GM11168 (cell line): ENCODE measurements around the gene CHMP1A.
"Not testable (repeated sequence)": the region's sequence is repeated elsewhere in the genome, so short reads cannot be mapped to it uniquely, and the experiment has no call there.

Experiments
- in situ Hi-C: fragments of 300-500 bp; cut with MboI; formaldehyde crosslinking; loops from one replicate; pipeline ENCODE4 v1.12.0; 2022; ENCODE audit warnings: low sequenced_read_pairs; ENCODE audit not compliant: unreplicated experiment

Gene CHMP1A

DNA sequence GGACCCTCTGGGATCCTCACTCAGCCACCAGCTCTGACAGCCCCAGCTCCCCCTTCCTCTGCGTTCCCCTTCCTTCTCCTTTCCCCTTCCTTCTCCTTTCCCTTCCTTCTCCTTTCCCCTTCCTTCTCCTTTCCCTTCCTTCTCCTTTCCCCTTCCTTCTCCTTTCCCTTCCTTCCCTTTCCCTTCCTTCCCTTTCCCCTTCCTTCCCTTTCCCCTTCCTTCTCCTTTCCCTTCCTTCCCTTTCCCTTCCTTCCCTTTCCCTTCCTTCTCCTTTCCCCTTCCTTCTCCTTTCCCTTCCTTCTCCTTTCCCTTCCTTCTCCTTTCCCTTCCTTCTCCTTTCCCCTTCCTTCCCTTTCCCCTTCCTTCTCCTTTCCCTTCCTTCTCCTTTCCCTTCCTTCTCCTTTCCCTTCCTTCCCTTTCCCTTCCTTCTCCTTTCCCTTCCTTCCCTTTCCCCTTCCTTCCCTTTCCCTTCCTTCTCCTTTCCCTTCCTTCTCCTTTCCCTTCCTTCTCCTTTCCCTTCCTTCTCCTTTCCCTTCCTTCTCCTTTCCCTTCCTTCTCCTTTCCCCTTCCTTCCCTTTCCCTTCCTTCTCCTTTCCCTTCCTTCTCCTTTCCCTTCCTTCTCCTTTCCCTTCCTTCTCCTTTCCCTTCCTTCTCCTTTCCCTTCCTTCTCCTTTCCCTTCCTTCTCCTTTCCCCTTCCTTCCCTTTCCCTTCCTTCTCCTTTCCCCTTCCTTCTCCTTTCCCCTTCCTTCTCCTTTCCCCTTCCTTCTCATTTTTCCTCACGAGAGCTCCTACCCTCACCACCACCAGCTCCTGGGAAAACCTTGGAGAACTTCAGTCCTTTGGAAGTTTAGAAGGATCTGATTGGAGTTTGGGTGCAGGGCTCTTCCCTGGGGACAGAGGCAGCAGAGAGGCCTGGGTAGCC is 22.8 kb downstream of the CHMP1A start:
- in situ Hi-C loops: not testable (repeated sequence)

DNA sequence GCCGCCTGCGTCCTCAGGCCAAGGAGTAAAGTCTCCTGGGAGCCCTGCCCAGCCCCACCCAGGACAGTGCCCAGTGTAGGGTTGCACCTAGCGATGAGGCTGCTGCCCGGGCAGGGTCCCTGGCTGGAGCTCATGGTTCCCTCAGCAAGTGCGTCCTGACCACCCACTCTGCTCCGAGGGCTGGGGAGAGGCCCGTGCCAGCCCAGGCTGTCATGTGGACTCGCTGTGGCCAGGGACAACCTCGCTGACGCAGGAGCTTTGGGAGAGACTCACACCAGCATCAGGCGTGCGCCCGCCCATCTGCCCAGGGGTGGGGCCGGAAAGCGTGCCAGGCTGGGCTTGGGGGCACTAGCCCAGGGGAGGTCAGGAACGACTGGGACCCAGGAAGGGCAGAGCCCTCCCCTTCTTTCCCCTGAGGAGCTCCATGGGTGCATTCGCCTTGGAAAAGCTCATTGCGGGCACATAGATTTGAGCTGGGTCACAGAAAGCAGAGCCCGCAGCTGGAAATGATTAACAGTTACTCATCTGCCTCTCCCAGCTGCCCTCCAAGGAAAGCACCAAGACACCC is 24.4 kb downstream of the CHMP1A start:
- in situ Hi-C loops: no loop called here

DNA sequence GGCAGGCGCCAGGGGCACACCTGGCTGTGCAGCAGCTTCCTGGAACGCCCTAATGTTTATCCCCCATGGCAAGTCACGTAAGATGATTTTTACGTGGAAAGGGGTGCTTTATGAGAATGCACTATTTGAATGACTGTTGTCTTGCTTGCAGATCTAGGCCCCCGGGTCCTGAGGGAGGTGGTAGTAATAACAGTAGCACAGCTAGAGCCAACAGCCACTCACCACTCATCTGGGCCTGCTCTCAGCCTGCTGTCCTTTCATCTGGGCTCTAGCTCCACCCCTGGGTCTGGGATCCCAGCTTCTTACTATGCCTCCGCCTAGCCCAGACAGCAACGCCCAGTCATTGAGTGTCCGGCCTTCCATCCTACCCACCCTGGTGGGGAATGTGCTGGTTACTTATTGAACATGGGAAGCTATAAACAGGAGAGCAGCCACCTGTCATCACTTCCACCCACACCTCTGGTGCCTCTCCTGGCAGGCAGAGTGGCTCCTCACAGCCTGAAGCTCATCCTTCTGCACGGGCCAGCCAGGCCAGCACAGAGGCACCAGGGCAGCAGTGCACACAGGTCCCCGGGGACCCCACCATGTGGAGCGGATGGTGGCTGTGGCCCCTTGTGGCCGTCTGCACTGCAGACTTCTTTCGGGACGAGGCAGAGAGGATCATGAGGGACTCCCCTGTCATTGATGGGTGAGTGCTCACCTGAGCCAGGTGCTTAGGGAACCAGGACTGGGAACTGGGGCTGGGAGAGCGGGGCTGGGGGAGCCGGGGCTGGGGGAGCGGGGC is 27.5 kb downstream of the CHMP1A start:
- in situ Hi-C loops: no loop called here

DNA sequence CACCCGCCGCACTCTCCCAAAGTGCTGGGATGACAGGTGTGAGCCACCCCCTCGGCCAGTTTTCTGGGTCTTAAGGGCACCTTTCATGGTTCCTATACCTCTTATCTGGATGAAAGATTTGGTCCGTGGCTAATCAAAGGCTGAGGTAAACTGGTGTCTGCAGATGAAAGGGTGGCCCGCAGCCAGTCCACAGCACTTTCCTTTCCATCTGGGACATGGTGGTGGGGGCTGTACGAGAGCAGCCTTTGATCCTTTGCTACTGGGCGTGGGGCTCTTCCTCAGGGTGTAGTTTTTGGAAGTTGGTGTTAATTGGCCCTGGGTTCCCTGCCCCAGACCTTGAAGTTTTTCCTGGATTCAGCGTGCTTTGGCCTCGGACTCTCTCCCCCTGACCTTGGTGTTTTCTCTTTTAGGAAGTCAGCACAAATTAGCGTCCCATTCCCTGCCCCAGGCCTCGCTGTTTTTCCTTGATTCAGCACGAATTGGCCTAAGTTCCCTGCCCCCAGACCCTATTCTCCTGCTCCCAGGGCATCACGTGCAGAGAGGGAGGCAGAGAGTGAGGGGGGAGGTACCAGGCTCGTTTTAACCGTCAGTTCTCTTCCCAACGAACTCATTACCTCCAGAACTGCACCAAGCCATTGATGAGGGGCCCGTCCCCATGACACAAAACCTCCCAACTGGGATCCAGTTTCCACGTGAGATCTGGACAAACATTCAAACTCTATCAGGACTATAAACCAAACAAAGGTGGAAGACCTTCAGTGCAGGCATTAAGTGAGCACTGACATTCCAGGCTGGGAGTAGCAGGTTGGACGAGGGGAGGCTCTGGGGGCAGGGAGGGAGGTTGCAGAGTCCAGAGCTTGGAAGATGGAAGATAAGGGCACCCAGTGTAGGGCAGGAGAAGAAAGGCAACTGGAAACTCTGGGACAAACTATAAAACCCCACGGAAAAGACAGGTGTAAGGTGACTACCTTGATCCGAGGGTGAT is 32.4 kb downstream of the CHMP1A start:
- in situ Hi-C loops: no loop called here

DNA sequence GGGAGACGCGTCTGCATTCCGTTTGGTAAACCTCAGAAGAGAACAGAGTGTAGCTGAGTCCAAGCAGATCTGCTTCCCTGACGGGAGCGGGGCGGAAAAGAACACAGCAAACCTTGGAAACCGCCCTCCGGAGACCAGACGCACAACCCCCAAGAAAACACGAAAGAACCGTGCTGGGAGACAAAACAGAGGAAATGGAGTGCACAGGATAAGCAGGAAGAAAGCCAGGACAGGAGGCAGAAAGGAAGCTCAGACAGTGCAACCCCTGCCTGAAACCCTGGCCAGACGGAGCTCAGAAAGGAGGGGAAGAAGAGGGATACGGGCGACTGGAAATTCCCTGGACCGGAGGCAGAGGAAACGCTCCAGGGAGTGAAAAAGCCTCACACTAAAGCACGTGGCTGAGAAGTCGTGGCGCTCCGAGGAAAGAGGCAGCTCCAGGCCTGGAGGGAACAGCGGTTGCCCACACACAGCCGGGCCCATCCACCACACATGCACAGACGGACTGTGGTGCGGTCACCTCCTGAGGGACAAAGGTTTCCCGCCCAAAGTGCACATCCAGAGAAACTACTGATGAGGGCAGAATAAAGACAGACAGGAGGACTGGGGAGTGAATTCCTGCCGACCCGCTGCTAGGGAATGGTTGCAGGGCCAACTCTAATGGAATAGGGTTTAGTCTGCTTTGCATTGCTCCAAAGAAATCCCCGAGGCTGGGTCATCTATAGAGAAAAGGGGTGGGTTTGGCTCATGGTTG is 33.8 kb downstream of the CHMP1A start:
- in situ Hi-C loops: no loop called here

DNA sequence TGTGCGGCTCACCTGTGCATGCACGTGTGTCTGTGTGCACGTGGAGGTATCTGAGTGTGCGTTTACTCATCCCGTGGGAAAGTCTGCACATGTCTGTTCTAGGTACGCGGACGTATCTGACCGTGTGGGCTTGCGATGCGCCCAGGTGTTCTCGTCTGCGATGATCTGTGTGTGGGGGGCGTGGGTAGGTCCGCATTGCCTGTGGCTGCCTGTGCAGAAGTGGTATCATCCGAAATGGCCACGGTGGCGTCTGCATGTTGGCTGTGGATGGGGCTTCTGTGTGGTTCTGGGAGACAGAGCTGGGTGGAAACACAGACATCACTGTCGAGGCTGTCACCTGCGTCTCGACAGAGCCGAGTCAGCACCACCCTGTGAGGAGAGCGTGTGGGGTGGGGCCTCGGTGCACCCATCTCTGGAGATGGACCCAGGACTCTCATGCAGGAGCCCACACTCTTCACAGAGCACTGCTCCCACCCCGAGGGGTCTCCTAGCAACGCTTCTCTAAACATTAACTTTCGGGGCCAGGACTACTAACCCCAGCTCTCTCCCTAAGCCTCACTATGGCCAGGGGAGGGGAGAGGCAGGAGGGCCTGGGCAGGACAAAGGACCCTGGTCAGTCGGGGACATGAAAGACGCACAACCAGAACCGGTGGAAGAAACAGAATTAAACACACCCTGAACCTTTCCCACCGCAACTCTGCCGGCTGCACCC is 35.7 kb downstream of the CHMP1A start:
- in situ Hi-C loops: no loop called here

DNA sequence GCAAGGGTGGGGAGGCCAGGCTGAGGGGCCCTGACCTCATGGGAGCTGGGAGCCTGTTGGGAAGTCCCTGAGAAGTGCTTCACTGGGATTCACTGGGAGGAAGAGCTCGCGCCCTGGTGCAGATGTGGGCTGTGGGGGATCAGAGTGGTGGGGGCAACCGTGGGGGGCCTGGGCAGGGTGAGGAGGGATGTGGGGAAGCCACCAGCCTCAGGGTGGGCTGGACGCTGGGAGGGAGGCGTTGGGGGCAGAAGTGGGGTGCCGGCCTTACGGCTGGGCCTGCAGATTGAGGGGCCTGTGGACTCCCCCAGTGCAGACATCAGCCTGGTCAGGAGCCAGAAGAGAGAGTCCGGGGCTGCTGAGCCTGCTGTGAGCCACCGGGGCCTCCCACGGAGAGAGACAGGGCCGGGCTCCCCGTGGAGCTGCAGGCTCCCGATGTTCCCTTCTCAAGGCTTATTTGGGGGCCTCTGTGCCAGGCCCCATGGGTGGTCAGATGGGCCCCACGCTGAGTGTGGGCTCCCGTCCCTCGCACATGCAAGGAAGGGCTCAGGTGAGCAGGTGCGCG is 36.3 kb downstream of the CHMP1A start:
- in situ Hi-C loops: no loop called here

DNA sequence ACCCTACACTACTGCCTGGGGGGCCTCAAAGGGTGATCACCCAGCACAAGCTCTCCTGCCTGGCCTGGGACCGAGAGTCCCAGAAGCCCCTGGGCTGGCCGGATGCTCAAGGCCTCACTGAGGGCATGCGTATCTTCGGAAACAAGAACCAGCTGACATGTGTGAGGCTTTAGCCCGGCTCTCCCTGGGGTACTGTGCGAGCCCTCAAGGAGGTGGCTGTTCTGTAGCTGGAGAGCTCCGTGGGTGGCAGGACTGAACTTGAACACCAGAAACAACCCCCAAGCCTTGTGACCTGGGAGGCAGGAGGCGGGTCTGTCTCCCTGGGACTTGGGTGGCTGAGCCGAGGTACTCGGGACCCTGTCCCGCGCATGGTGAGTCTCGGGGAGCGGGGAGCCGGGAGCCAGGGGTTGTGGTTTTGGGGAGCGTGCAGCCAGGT is 37.1 kb downstream of the CHMP1A start:
- in situ Hi-C loops: no loop called here

DNA sequence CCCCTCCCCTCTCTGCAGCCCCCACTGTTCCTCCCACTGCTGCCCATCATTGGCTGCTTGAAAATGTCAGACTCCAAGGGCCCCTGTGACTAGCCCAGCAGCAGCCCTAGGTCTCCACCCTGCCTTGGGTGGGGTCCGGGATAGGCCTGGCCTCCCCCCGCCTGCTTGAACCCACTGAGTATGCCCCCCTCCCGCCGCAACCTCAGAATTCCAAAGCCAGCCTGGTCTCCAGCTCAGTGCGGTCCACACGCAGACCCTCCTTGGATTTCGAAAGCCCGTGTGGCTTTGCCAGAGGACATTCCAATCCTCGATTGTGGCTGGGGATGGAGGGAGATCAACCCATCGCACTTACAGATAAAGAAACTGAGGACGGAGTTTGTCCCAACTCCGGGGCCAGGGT is 37.7 kb downstream of the CHMP1A start:
- in situ Hi-C loops: no loop called here

DNA sequence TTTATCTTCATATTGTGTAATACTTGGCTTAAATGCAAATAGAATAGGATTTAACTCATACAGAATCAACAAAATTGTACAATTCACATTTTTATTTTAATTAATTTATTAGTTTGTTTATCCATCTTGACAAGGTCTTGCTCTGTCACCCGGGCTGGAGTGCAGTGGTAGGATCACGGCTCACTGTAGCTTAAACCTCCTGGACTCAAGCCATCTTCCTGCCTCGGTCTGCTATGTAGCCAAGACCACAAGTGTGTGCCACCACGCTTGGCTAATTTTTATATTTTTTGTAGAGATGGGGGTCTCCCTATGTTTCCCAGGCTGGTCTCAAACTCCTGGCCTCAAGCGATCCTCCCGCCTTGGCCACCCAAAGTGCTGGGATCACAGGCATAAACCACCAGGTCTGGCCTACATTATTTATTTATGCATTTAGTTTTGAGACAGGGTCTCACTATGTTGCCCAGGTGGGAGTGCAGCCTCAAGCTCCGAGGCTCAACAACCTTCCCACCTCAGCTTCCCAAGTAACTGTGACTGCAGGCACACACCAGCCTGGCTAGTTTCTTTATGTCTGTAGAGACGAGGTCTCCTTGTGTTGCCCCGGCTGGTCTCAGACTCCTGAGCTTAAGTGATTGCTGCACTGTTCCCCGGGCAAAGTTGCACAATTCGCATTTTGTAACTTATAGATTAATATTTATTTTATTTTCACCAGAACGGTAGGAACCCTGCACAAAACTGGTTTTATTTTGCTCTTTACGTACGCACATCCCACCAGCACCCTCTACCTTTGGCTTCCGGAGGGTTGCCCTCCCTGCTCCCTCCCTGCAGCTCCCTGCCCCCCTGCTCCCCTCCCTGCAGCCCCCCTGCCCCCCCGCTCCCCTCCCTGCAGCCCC is 39.2 kb downstream of the CHMP1A start:
- in situ Hi-C loops: no loop called here

DNA sequence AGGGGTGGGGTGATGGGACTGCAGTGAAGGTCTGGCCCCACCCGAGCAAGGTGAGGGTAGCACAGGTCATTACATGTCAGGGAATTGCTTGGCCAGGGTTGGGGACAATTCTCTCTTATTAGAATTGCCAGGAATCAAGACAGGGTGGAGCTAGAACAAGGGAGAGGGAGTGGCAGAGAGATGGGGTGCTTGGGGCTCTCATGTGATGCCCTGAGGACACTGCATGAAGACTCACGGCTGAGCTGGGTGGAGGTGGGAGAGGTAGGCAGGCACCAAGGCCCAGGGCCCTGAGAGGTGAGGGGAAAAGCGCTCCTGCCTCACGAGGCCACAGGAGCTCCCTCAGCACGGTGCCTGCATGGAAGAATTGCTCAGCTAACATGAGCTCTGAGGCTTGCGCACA is 40.5 kb downstream of the CHMP1A start:
- in situ Hi-C loops: no loop called here

DNA sequence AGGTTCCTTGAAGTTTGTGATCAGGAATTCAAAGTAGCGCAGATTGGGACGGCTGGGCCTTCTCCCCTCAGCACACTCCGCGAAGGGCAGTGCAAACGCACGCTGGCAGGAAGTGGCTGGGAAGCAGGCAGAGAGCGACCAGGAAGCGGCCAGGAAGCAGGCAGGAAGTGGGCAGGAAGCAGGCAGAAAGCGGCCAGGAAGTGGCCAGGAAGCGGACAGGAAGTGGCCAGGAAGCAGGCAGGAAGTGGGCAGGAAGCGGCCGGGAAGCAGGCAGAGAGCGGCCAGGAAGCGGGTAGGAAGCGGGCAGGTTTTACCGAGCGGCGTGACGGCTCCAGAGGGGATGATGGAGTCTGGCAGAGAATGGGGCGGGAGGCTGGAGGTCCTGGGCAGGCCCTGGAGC is 40.9 kb downstream of the CHMP1A start:
- in situ Hi-C loops: no loop called here

DNA sequence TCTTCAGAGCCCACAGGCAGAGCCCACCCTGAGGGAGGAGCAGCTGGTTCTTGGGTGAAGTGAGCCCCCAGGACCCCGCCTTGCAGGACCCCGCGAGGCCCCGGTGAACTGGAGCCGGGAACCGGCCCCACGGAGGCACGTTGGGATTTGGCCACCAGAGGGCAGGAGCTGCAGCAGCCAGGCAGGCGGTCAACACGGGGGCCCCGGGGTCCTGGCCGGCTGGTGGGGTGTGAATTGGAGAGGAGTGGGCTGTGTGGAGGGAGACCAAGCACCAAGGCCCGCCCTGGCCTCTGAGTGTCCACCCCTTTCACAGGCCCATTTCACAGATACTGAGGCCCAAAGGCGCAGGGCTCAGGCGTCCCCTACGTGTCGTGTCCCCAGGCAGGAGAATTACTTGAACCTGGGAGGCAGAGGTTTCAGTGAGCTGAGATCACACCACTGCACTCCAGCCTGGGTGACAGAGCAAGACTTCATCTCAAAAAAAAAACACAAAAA is 41.9 kb downstream of the CHMP1A start:
- in situ Hi-C loops: no loop called here

DNA sequence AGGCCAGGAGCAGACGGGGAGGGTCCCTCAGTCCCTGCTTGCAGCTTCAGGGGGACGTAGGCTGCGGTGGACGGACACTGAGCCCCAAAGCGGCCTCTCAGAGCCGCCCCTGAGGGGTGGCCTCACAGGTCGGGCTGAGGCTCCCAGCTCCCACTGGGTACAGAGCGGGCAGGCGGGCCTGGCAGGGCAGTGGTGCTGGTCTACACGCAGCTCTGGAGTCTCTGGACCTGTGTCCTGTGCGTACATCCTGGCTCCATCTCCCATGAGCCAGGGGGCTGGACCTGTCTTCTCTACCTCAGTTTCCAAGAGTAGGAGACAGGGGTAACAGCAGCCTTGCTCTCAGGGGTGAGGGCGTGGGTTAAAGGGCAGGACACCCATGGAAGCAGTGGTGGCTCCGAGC is 42.3 kb downstream of the CHMP1A start:
- in situ Hi-C loops: no loop called here

DNA sequence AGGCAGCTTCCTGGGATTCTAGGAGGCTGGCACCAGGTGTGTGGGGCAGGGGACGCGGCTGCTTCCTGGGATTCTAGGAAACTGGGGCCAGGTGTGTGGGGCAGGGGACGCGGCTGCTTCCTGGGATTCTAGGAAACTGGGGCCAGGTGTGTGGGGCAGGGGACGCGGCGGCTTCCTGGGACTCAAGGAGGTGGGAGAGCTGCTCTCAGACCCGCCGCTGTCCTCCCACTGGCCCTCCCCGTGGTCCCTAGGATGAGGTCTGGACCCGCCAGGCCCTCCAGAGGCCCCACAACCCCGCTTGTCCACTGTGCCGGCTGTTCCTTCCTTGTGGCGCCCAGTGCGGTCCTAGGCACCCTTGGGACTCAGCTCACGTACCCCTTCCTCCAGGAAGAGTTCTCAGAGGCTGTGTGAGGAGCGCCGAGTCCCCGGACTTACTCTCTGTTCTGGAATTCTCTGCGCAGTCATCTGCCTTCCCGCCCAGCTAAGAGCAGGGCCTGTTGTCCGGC is 43.5 kb downstream of the CHMP1A start:
- in situ Hi-C loops: no loop called here

DNA sequence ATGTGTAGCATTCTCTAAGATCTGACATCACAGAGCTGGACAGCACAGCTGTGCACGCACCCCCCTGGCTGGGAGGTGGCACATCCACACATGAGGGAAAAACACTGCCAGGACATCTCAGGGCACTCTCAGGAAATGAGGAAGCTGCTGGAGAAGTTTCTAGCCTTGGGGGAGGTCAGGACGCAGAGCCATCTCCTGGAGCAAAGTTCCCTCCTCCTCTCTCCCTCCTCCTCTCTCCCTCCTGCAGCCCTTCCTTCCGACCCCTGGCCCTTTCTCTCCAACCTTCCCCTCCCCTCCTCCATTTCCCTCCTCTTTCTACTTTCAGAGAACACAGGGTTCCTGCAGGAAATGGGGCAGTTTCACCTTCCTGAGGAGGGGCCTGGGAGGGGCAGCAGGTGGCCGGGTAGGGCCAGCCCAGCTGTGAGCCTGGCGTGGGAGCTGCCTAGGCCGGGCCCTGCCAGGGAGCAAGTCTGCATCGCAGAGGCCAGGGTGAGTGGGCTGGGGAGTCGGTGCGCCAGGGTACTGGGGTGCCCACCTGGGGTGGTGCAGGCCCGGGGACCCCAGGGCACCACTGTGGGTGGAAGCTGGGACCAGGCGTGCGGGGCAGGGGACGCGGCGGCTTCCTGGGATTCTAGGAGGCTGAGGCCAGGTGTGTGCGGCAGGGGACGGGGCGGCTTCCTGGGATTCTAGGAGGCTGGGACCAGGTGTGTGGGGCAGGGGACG is 44.1 kb downstream of the CHMP1A start, which contains the start of gene DPEP1:
Gene DPEP1, plus strand, starts transcription at position 412 of the 723 bp plus-strand sequence. CDS start 16,769 bp downstream, outside the sequence.
- in situ Hi-C loops: no loop called here
